K562 (cell line): ENCODE measurements around the gene AKNA. TPM values are rescaled to one million over a fixed set of nuclear protein-coding genes. Genes with fewer than 3 reads are reported as not detected.
A peak's percentile ranks its signal among the peaks of the same experiment; 100 is the strongest.

Source experiments
- GTF2E2 ChIP-seq: fragments of 200-800 bp; sonication (Bioruptor generic); IDR thresholded peaks from 2 replicates; pipeline ENCODE4 v1.6.1; 2016; ENCODE audit warnings: missing genetic modification characterization, missing compliant biosample characterization
- HNRNPUL1 ChIP-seq: fragments of 200-400 bp; formaldehyde crosslinking; IDR thresholded peaks from 2 replicates; pipeline ENCODE4 v1.6.1; 2017; ENCODE audit warnings: low read length
- NR2F6 ChIP-seq: fragments of 450-650 bp; formaldehyde crosslinking; IDR thresholded peaks from 2 replicates; pipeline ENCODE4 v1.4.0; 2020; ENCODE audit warnings: mild to moderate bottlenecking
- XRCC4 ChIP-seq: IDR thresholded peaks from one replicate; pipeline ENCODE4 v1.6.1; 2011; ENCODE audit not compliant: insufficient read depth, insufficient read length; ENCODE audit errors: extremely low read depth
- ZBTB17 ChIP-seq: fragments of 450-650 bp; formaldehyde crosslinking; IDR thresholded peaks from 2 replicates; pipeline ENCODE4 v1.4.0; 2020; ENCODE audit warnings: mild to moderate bottlenecking
- polyA plus RNA-seq, 8 experiments: library from polyadenylated mRNA; depleted of rRNA in 4 of 8; stranded (reverse) in 5 of 8; unstranded in 3 of 8; fragments of >200 nt; fragmentation: Nextera tagmentation in 2 of 8; fragmentation: Illumina TruSeq in 1 of 8; extraction: Ambion mirVana in 2 of 8; extraction: Trizol in 1 of 8; gene quantifications; 2 replicates each; pipeline versions ENCODE4 v1.2.1 to v1.2.3, GENCODE V29; 2011 to 2014; ENCODE audit warnings: inconsistent platforms in 1 of 8, missing spikeins in 1 of 8
- total RNA-seq, 7 experiments: library from RNA; depleted of rRNA in 6 of 7; stranded (reverse); fragments of >200 nt in 6 of 7; fragmentation: Illumina TruSeq in 2 of 7; extraction: Trizol in 2 of 7; gene quantifications; 2 replicates each; pipeline versions ENCODE4 v1.2.1 to v1.2.3, GENCODE V29; 2011 to 2021; ENCODE audit warnings: low replicate concordance in 1 of 7
- TF ChIP-seq, protein P1 (sequence below): sonication (generic); formaldehyde crosslinking; IDR thresholded peaks from 2 replicates; pipeline ENCODE4 v1.8.0; 2022; ENCODE audit warnings: mild to moderate bottlenecking, missing genetic modification reagents
- TF ChIP-seq, protein P2 (sequence below), 2 experiments: IDR thresholded peaks; 2 replicates each; pipeline ENCODE4 v1.6.1; 2011; ENCODE audit warnings: borderline replicate concordance in 1 of 2, control low read depth in 1 of 2, low read depth in 1 of 2, low read length in 1 of 2, mild to moderate bottlenecking in 1 of 2, mixed read lengths in 1 of 2, moderate library complexity in 1 of 2; ENCODE audit not compliant: insufficient read depth in 1 of 2, insufficient read length in 1 of 2, poor library complexity in 1 of 2, severe bottlenecking in 1 of 2; ENCODE audit errors: extremely low read depth in 1 of 2
- TF ChIP-seq, protein P3 (sequence below): sonication (generic); IDR thresholded peaks from 2 replicates; pipeline ENCODE4 v1.6.1; 2016
- TF ChIP-seq, protein P4 (sequence below), 2 experiments: IDR thresholded peaks in 1 of 2; conservative IDR thresholded peaks in 1 of 2; 2 replicates each; pipeline ENCODE4 v1.6.1; 2016; ENCODE audit warnings: low read depth in 2 of 2, mild to moderate bottlenecking in 1 of 2, missing compliant biosample characterization in 1 of 2, missing genetic modification characterization in 1 of 2, moderate library complexity in 1 of 2
- TF ChIP-seq, protein P5 (sequence below): sonication (generic); formaldehyde crosslinking; IDR thresholded peaks from 2 replicates; pipeline ENCODE4 v1.9.0; 2022; ENCODE audit warnings: mild to moderate bottlenecking, missing genetic modification reagents
- TF ChIP-seq, protein P6 (sequence below): fragments of 250-450 bp; sonication (Bioruptor Pico); IDR thresholded peaks from 2 replicates; pipeline ENCODE4 v1.4.0; 2020; ENCODE audit warnings: mild to moderate bottlenecking, moderate library complexity

The AKNA gene
- total and polyA plus RNA-seq, 9 of the 15 experiments (the other 6 are each of a cell fraction or from before 2014, with no cell fraction given): 0.29 to 20.5 (median 3.9) TPM

DNA sequence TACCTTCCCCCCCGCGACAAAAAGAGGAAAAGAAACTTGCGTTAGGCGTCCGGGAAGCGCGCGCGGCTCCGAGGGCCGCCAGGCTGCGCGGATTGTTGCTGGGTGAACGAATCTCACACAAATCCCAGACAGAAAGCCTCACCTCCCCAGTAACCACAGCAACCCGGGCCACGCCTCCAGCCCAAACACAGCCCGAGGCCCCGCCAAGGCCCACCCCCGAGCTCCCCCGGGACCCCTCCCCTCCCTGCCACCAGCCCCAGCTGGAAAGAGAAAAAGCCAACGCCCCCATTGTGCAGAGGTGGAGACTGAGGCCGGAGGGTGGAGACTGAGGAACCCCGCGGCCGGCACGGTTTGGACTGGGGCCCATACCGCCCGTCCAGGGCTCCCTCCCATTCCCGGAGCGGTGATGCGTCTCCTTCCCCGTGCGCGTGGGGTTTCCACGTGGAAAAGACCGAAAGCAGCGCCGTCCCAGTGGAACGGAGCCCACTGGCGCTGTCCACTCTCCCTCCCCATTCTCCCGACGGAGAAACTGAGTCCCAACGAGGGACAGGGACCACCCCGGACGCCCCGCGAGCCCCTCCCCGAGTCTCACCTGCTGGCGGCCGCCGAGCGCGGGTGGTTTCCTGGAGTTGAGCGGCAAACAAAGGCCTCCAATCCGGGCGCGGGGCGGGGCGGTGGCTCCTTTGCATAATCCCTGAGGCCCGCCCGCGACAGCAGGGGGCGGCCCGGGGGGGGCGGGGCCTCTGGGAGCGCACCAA, 10.2 kb upstream of the AKNA start (continued):
- TF ChIP-seq, protein P1, sequence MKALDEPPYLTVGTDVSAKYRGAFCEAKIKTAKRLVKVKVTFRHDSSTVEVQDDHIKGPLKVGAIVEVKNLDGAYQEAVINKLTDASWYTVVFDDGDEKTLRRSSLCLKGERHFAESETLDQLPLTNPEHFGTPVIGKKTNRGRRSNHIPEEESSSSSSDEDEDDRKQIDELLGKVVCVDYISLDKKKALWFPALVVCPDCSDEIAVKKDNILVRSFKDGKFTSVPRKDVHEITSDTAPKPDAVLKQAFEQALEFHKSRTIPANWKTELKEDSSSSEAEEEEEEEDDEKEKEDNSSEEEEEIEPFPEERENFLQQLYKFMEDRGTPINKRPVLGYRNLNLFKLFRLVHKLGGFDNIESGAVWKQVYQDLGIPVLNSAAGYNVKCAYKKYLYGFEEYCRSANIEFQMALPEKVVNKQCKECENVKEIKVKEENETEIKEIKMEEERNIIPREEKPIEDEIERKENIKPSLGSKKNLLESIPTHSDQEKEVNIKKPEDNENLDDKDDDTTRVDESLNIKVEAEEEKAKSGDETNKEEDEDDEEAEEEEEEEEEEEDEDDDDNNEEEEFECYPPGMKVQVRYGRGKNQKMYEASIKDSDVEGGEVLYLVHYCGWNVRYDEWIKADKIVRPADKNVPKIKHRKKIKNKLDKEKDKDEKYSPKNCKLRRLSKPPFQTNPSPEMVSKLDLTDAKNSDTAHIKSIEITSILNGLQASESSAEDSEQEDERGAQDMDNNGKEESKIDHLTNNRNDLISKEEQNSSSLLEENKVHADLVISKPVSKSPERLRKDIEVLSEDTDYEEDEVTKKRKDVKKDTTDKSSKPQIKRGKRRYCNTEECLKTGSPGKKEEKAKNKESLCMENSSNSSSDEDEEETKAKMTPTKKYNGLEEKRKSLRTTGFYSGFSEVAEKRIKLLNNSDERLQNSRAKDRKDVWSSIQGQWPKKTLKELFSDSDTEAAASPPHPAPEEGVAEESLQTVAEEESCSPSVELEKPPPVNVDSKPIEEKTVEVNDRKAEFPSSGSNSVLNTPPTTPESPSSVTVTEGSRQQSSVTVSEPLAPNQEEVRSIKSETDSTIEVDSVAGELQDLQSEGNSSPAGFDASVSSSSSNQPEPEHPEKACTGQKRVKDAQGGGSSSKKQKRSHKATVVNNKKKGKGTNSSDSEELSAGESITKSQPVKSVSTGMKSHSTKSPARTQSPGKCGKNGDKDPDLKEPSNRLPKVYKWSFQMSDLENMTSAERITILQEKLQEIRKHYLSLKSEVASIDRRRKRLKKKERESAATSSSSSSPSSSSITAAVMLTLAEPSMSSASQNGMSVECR (CRISPR knock-in tag): peak; percentile 71; the same call in 1 of the 2 replicates
- no peak for TF ChIP-seq NR2F6 (CRISPR knock-in tag)
- no peak for TF ChIP-seq GTF2E2 (tag)
- TF ChIP-seq, protein P2, sequence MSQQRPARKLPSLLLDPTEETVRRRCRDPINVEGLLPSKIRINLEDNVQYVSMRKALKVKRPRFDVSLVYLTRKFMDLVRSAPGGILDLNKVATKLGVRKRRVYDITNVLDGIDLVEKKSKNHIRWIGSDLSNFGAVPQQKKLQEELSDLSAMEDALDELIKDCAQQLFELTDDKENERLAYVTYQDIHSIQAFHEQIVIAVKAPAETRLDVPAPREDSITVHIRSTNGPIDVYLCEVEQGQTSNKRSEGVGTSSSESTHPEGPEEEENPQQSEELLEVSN (IDR thresholded peaks at IDR 0.05; ENCODE audit: borderline replicate concordance in 1 of 2, extremely low read depth in 1 of 2, insufficient read depth in 1 of 2, insufficient read length in 1 of 2, low read depth in 1 of 2, low read length in 1 of 2, poor library complexity in 1 of 2, severe bottlenecking in 1 of 2): peak in 1 of 2 experiments; percentile 92
- no peak for TF ChIP-seq HNRNPUL1
- TF ChIP-seq, protein P3, sequence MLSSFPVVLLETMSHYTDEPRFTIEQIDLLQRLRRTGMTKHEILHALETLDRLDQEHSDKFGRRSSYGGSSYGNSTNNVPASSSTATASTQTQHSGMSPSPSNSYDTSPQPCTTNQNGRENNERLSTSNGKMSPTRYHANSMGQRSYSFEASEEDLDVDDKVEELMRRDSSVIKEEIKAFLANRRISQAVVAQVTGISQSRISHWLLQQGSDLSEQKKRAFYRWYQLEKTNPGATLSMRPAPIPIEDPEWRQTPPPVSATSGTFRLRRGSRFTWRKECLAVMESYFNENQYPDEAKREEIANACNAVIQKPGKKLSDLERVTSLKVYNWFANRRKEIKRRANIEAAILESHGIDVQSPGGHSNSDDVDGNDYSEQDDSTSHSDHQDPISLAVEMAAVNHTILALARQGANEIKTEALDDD: no peak
- TF ChIP-seq, protein P4, sequence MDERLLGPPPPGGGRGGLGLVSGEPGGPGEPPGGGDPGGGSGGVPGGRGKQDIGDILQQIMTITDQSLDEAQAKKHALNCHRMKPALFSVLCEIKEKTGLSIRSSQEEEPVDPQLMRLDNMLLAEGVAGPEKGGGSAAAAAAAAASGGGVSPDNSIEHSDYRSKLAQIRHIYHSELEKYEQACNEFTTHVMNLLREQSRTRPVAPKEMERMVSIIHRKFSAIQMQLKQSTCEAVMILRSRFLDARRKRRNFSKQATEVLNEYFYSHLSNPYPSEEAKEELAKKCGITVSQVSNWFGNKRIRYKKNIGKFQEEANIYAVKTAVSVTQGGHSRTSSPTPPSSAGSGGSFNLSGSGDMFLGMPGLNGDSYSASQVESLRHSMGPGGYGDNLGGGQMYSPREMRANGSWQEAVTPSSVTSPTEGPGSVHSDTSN (CRISPR knock-in tag; IDR thresholded peaks at IDR 0.05; ENCODE audit: low read depth): no peak
- TF ChIP-seq, protein P4 (tag; conservative IDR thresholded peaks at IDR 0.05; ENCODE audit: low read depth): 0 out of 2 replicates have a peak, but pooled peaks have one; percentile 31
- TF ChIP-seq, protein P5, sequence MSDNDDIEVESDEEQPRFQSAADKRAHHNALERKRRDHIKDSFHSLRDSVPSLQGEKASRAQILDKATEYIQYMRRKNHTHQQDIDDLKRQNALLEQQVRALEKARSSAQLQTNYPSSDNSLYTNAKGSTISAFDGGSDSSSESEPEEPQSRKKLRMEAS (CRISPR knock-in tag): peak; percentile 72
- no peak for TF ChIP-seq XRCC4
- TF ChIP-seq, protein P6, sequence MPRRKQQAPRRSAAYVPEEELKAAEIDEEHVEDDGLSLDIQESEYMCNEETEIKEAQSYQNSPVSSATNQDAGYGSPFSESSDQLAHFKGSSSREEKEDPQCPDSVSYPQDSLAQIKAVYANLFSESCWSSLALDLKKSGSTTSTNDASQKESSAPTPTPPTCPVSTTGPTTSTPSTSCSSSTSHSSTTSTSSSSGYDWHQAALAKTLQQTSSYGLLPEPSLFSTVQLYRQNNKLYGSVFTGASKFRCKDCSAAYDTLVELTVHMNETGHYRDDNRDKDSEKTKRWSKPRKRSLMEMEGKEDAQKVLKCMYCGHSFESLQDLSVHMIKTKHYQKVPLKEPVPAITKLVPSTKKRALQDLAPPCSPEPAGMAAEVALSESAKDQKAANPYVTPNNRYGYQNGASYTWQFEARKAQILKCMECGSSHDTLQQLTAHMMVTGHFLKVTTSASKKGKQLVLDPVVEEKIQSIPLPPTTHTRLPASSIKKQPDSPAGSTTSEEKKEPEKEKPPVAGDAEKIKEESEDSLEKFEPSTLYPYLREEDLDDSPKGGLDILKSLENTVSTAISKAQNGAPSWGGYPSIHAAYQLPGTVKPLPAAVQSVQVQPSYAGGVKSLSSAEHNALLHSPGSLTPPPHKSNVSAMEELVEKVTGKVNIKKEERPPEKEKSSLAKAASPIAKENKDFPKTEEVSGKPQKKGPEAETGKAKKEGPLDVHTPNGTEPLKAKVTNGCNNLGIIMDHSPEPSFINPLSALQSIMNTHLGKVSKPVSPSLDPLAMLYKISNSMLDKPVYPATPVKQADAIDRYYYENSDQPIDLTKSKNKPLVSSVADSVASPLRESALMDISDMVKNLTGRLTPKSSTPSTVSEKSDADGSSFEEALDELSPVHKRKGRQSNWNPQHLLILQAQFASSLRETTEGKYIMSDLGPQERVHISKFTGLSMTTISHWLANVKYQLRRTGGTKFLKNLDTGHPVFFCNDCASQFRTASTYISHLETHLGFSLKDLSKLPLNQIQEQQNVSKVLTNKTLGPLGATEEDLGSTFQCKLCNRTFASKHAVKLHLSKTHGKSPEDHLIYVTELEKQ (CRISPR knock-in tag): no peak
- TF ChIP-seq ZBTB17 (CRISPR knock-in tag): 0 out of 2 replicates have a peak, but pooled peaks have one; percentile 23
